ENCODE data around the gene MPRIP.

MPRIP gene

GRCh38 chr17:17084317-17084835 lies 42.1 kb downstream of the MPRIP start:
- Histone ChIP-seq H3K4me3 (ENCODE audit: low read depth, low read length) (no peak overlapping the region), H3K9ac (ENCODE audit: low read depth, low read length) (no peak overlapping the region), H3K27ac (ENCODE audit: low read depth, low read length) (no peak overlapping the region), H3K27me3 (ENCODE audit: control insufficient read depth, insufficient read depth, low read length) (no peaks in the 10 kb centered on the region), H3K4me1 (ENCODE audit: control insufficient read depth, insufficient read depth, low read length) (no peaks in the 10 kb centered on the region), H3K36me3 (ENCODE audit: control insufficient read depth, insufficient read depth, low read length) (peaks cover 11% of the 10 kb centered on the region; the same call in 1 of the 2 replicates), H3K9me3 (ENCODE audit: control insufficient read depth, insufficient read depth, low read length) (no peaks in the 10 kb centered on the region)

- H3K4me3 ChIP-seq (ENCODE audit: low read depth, low read length): no peak overlapping the region
- H3K27ac ChIP-seq (ENCODE audit: low read depth, low read length): no peak overlapping the region
- no peaks in the 10 kb centered on the region for H3K4me1 ChIP-seq (ENCODE audit: control insufficient read depth, insufficient read depth, low read length)
- no peaks in the 10 kb centered on the region for H3K27me3 ChIP-seq (ENCODE audit: control insufficient read depth, insufficient read depth, low read length)
- H3K36me3 ChIP-seq (ENCODE audit: control insufficient read depth, insufficient read depth, low read length): peaks cover 8% of the 10 kb centered on the region; the same call in 1 of the 2 replicates
- H3K9ac ChIP-seq (ENCODE audit: low read depth, low read length): no peak overlapping the region
- H3K9me3 ChIP-seq (ENCODE audit: control insufficient read depth, insufficient read depth, low read length): no peaks in the 10 kb centered on the region
Measured at GRCh38 chr17:17084941-17085340, 42.7 kb downstream of the MPRIP start.

- no peak overlapping the region for H3K4me3 ChIP-seq (ENCODE audit: low read depth, low read length)
- H3K9ac ChIP-seq (ENCODE audit: low read depth, low read length): no peak overlapping the region
- no peaks in the 10 kb centered on the region for H3K27me3 ChIP-seq (ENCODE audit: control insufficient read depth, insufficient read depth, low read length)
- H3K36me3 ChIP-seq (ENCODE audit: control insufficient read depth, insufficient read depth, low read length): peaks cover 8% of the 10 kb centered on the region; the same call in 1 of the 2 replicates
- H3K4me1 ChIP-seq (ENCODE audit: control insufficient read depth, insufficient read depth, low read length): no peaks in the 10 kb centered on the region
- H3K9me3 ChIP-seq (ENCODE audit: control insufficient read depth, insufficient read depth, low read length): no peaks in the 10 kb centered on the region
- no peak overlapping the region for H3K27ac ChIP-seq (ENCODE audit: low read depth, low read length)
Measured at GRCh38 chr17:17086585-17086984, 44.3 kb downstream of the MPRIP start.

GRCh38 chr17:17087424-17088015 lies 45.3 kb downstream of the MPRIP start:
- no peak overlapping the region for H3K4me3 ChIP-seq (ENCODE audit: low read depth, low read length)
- peaks cover 8% of the 10 kb centered on the region; the same call in 1 of the 2 replicates for H3K36me3 ChIP-seq (ENCODE audit: control insufficient read depth, insufficient read depth, low read length)
- no peak overlapping the region for H3K9ac ChIP-seq (ENCODE audit: low read depth, low read length)
- H3K4me1 ChIP-seq (ENCODE audit: control insufficient read depth, insufficient read depth, low read length): peaks cover 6% of the 10 kb centered on the region; the same call in 1 of the 2 replicates
- H3K27me3 ChIP-seq (ENCODE audit: control insufficient read depth, insufficient read depth, low read length): no peaks in the 10 kb centered on the region
- no peak overlapping the region for H3K27ac ChIP-seq (ENCODE audit: low read depth, low read length)
- no peaks in the 10 kb centered on the region for H3K9me3 ChIP-seq (ENCODE audit: control insufficient read depth, insufficient read depth, low read length)

- H3K27ac ChIP-seq (ENCODE audit: low read depth, low read length): no peak overlapping the region
- H3K9ac ChIP-seq (ENCODE audit: low read depth, low read length): no peak overlapping the region
- no peak overlapping the region for H3K4me3 ChIP-seq (ENCODE audit: low read depth, low read length)
- no peaks in the 10 kb centered on the region for H3K9me3 ChIP-seq (ENCODE audit: control insufficient read depth, insufficient read depth, low read length)
- peaks cover 12% of the 10 kb centered on the region; the same call in 1 of the 2 replicates for H3K4me1 ChIP-seq (ENCODE audit: control insufficient read depth, insufficient read depth, low read length)
- no peaks in the 10 kb centered on the region for H3K27me3 ChIP-seq (ENCODE audit: control insufficient read depth, insufficient read depth, low read length)
- peaks cover 2% of the 10 kb centered on the region; the same call in 1 of the 2 replicates for H3K36me3 ChIP-seq (ENCODE audit: control insufficient read depth, insufficient read depth, low read length)
Measured at GRCh38 chr17:17088086-17088485, 45.8 kb downstream of the MPRIP start.

- H3K4me1 ChIP-seq (ENCODE audit: control insufficient read depth, insufficient read depth, low read length): peaks cover 13% of the 10 kb centered on the region; the same call in 1 of the 2 replicates
Measured at GRCh38 chr17:17088541-17089525, 46.6 kb downstream of the MPRIP start.

GRCh38 chr17:17089796-17090641 lies 47.8 kb downstream of the MPRIP start:
- Histone ChIP-seq H3K9me3 (ENCODE audit: control insufficient read depth, insufficient read depth, low read length) (no peaks in the 10 kb centered on the region), H3K27ac (ENCODE audit: low read depth, low read length) (no peak overlapping the region), H3K36me3 (ENCODE audit: control insufficient read depth, insufficient read depth, low read length) (no peaks in the 10 kb centered on the region), H3K4me1 (ENCODE audit: control insufficient read depth, insufficient read depth, low read length) (peaks cover 25% of the 10 kb centered on the region), H3K4me3 (ENCODE audit: low read depth, low read length) (no peak overlapping the region), H3K27me3 (ENCODE audit: control insufficient read depth, insufficient read depth, low read length) (no peaks in the 10 kb centered on the region), H3K9ac (ENCODE audit: low read depth, low read length) (no peak overlapping the region)

More at GRCh38 chr17:17088541-17089525, 46.6 kb downstream of the MPRIP start:
- Histone ChIP-seq H3K9me3 (ENCODE audit: control insufficient read depth, insufficient read depth, low read length) (no peaks in the 10 kb centered on the region), H3K27ac (ENCODE audit: low read depth, low read length) (no peak overlapping the region), H3K36me3 (ENCODE audit: control insufficient read depth, insufficient read depth, low read length) (no peaks in the 10 kb centered on the region), H3K4me3 (ENCODE audit: low read depth, low read length) (no peak overlapping the region), H3K9ac (ENCODE audit: low read depth, low read length) (no peak overlapping the region), H3K27me3 (ENCODE audit: control insufficient read depth, insufficient read depth, low read length) (no peaks in the 10 kb centered on the region)

GRCh38 chr17:17090642-17091103 lies 48.4 kb downstream of the MPRIP start:
- H3K4me1 ChIP-seq (ENCODE audit: control insufficient read depth, insufficient read depth, low read length): peaks cover 32% of the 10 kb centered on the region
- H3K4me3 ChIP-seq (ENCODE audit: low read depth, low read length): no peak overlapping the region
- no peak overlapping the region for H3K27ac ChIP-seq (ENCODE audit: low read depth, low read length)
- H3K9ac ChIP-seq (ENCODE audit: low read depth, low read length): no peak overlapping the region
- H3K27me3 ChIP-seq (ENCODE audit: control insufficient read depth, insufficient read depth, low read length): no peaks in the 10 kb centered on the region
- H3K9me3 ChIP-seq (ENCODE audit: control insufficient read depth, insufficient read depth, low read length): no peaks in the 10 kb centered on the region
- no peaks in the 10 kb centered on the region for H3K36me3 ChIP-seq (ENCODE audit: control insufficient read depth, insufficient read depth, low read length)

GRCh38 chr17:17091276-17091675 lies 49.0 kb downstream of the MPRIP start:
- Histone ChIP-seq H3K27ac (ENCODE audit: low read depth, low read length) (no peak overlapping the region), H3K9me3 (ENCODE audit: control insufficient read depth, insufficient read depth, low read length) (no peaks in the 10 kb centered on the region), H3K4me1 (ENCODE audit: control insufficient read depth, insufficient read depth, low read length) (peaks cover 36% of the 10 kb centered on the region), H3K4me3 (ENCODE audit: low read depth, low read length) (no peak overlapping the region), H3K27me3 (ENCODE audit: control insufficient read depth, insufficient read depth, low read length) (no peaks in the 10 kb centered on the region), H3K36me3 (ENCODE audit: control insufficient read depth, insufficient read depth, low read length) (no peaks in the 10 kb centered on the region), H3K9ac (ENCODE audit: low read depth, low read length) (no peak overlapping the region)
